Ovary (tissue), 9 donors: ENCODE measurements around the gene TTC39B. TPM values are rescaled to one million over a fixed set of nuclear protein-coding genes. Genes with fewer than 3 reads are reported as not detected.

ENCODE experiments used
- DNase-seq, 5 donors: peaks; one replicate each; pipeline ENCODE4 v3.0.0-alpha.2; 2019 to 2020
- H3K27ac ChIP-seq, 2 donors: fragments of 200-600 bp; one replicate each; pipeline versions ENCODE4 v1.5.1 to v1.8.0; 2019 to 2022
- H3K27me3 ChIP-seq: fragments of 200-600 bp; one replicate; pipeline ENCODE4 v1.8.0; 2022
- H3K36me3 ChIP-seq: fragments of 200-600 bp; sonication (generic); one replicate; pipeline ENCODE4 v1.5.1; 2019
- H3K4me1 ChIP-seq: one replicate; pipeline ENCODE4 v1.8.1; 2013; ENCODE audit warnings: mild to moderate bottlenecking, moderate library complexity; ENCODE audit not compliant: insufficient read depth
- H3K4me3 ChIP-seq: fragments of 200-600 bp; sonication (generic); one replicate; pipeline ENCODE4 v1.5.1; 2017
- H3K9me3 ChIP-seq, 2 donors: fragments of 200-600 bp in 1 of 2; sonication (generic) in 1 of 2; one replicate each; pipeline versions ENCODE4 v1.5.1 to v1.8.1; 2013 to 2019; ENCODE audit warnings: mild to moderate bottlenecking in 1 of 2, moderate library complexity in 1 of 2
- EP300 ChIP-seq: sonication (generic); formaldehyde crosslinking; IDR thresholded peaks from one replicate; pipeline ENCODE4 v1.6.1; 2017; ENCODE audit warnings: antibody characterized with exemption
- POLR2A ChIP-seq: fragments of 450-650 bp; IDR thresholded peaks from one replicate; pipeline ENCODE4 v1.6.1; 2017; ENCODE audit warnings: antibody characterized with exemption, mild to moderate bottlenecking, moderate library complexity
- whole genome bisulfite sequencing, 3 donors: extraction: QIAGEN DNeasy Blood & Tissue Kit in 1 of 3; methylation state at CpG; one replicate each; pipeline versions ENCODE4 v1.1.5 to v1.1.7; 2013 to 2017; 5-methylcytosine and 5-hydroxymethylcytosine counted together
- intact Hi-C, 4 donors: fragments of 100-400 bp; cut with DNase I; formaldehyde crosslinking; loops; one replicate each; pipeline versions ENCODE4 v1.11.0 to v1.15.1; 2022 to 2023
- polyA plus RNA-seq, 2 donors: library from polyadenylated mRNA; stranded (reverse); fragments of 200-250 nt in 1 of 2; fragments of 350-450 nt in 1 of 2; fragmentation: Illumina TruSeq in 1 of 2; extraction: RNeasy Lipid Tissue Mini Kit (QIAGEN cat#74804) in 1 of 2; gene quantifications; one replicate each; pipeline ENCODE4 v1.2.3, GENCODE V29; 2013 to 2014
- total RNA-seq, 7 donors: library from RNA; depleted of rRNA in 2 of 7; stranded (reverse); fragments of >200 nt in 2 of 7; fragmentation: NEBNext Ultra II Directional in 3 of 7; extraction: Animal tissue kit (Norgen Biotek cat#: 25700) in 3 of 7; gene quantifications; one replicate each; pipeline versions ENCODE4 v1.1.0 to v1.2.4, GENCODE V29; 2016 to 2023
- TF ChIP-seq, protein P1 (sequence below), 3 donors: fragments of 450-650 bp in 2 of 3; fragments of 200-600 bp in 1 of 3; IDR thresholded peaks; one replicate each; pipeline versions ENCODE4 v1.5.1 to v1.8.0; 2016 to 2022; ENCODE audit warnings: antibody characterized with exemption in 3 of 3, mild to moderate bottlenecking in 1 of 3
- donor health status: DM: no; HTN: no; CAD: no; lungs with moderate emphysema.
- donor health status: DM: no; HTN: no; CAD: no.
- donor health status: Bipolar disorder and iron deficiency.
- donor health status: DM: yes; HTN: yes; CAD: no.
- donor health status: DM: no; HTN: no; CAD: no.
- donor health status: DM: yes; HTN: yes; CAD: no.

Gene TTC39B
- total and polyA plus RNA-seq, 9 donors = 2.9 to 26.0 (median 11.0) TPM

GRCh38 chr9:15200111-15200510 is 106.9 kb downstream of the TTC39B start:
- Histone ChIP-seq H3K27ac (no peak overlapping the region), H3K4me3 (no peak overlapping the region), H3K27me3 (no peaks in the 10 kb centered on the region), H3K9me3 (no peaks in the 10 kb centered on the region), H3K4me1 (no peaks in the 10 kb centered on the region), H3K36me3 (no peaks in the 10 kb centered on the region)
- no peak for DNase-seq
- WGBS, 3 donors = 95 to 96% (median 96%) methylated on average over 3 of the region's 3 CpGs
- no peak for TF ChIP-seq EP300
- no peak for TF ChIP-seq POLR2A
- TF ChIP-seq, protein P1, sequence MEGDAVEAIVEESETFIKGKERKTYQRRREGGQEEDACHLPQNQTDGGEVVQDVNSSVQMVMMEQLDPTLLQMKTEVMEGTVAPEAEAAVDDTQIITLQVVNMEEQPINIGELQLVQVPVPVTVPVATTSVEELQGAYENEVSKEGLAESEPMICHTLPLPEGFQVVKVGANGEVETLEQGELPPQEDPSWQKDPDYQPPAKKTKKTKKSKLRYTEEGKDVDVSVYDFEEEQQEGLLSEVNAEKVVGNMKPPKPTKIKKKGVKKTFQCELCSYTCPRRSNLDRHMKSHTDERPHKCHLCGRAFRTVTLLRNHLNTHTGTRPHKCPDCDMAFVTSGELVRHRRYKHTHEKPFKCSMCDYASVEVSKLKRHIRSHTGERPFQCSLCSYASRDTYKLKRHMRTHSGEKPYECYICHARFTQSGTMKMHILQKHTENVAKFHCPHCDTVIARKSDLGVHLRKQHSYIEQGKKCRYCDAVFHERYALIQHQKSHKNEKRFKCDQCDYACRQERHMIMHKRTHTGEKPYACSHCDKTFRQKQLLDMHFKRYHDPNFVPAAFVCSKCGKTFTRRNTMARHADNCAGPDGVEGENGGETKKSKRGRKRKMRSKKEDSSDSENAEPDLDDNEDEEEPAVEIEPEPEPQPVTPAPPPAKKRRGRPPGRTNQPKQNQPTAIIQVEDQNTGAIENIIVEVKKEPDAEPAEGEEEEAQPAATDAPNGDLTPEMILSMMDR (IDR thresholded peaks at IDR 0.05) = no peak
- intact Hi-C loops = loop anchor here in 1 of 4 donors (10.0 kb wide), 1 partner anchor 295 kb away; no protein-coding TSS in a partner anchor

DNA sequence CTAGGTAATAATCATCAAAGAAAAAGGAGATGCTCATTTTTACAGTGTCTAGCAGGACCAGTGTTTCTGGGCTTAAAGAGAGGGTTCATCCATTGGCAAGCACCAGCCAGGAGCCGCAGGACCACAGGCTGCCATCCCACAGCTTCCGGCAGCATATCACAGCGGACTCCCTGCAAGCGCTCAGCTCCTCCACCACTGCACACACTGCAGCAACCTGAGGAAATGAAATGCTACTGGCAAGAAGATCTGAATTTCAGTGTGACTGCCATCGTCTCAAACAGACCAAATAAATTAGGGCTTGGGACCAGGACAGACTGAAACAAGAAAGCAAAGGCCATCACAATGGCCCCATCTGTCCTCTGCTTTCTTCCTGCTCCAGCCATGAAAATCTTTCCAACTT is 114.2 kb downstream of the TTC39B start:
- no peaks in the 10 kb centered on the region for H3K36me3 ChIP-seq
- 93 to 98% (median 95%) methylated on average over 5 of the region's 5 CpGs for WGBS, 3 donors

DNA sequence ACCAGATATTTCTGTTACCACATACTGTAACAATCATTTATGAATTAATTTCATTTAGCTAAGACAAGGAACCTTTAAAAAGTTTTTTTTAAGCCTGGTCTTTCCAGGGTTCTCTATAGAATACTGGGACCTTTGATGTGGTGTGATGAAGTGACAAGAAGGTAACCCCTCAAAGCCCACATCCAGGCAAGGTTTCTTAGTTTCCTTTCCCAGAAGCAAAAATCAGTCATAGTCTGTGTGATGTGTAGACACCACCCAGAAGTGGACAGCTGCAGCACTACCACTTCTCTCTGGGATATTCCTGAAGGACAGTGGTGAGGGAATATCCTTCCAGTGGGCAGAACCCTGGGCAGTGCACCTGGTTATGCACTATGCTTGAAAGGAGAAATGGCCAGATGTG is 115.6 kb downstream of the TTC39B start:
- H3K4me3 ChIP-seq = no peak overlapping the region
- H3K27me3 ChIP-seq = no peaks in the 10 kb centered on the region
- H3K9me3 ChIP-seq = no peaks in the 10 kb centered on the region
- no peaks in the 10 kb centered on the region for H3K4me1 ChIP-seq
- intact Hi-C loops = no loop called here
- no peak for TF ChIP-seq EP300
- no peak for TF ChIP-seq POLR2A
- TF ChIP-seq, protein P1 (IDR thresholded peaks at IDR 0.05) = no peak
- H3K27ac ChIP-seq = no peak overlapping the region
- no peak for DNase-seq
- no peaks in the 10 kb centered on the region for H3K36me3 ChIP-seq

More for the DNA sequence above, 114.2 kb downstream of the TTC39B start:
- TF ChIP-seq POLR2A (no peak), EP300 (no peak)
- TF ChIP-seq, protein P1 (IDR thresholded peaks at IDR 0.05) = no peak
- H3K4me3 ChIP-seq = no peak overlapping the region
- intact Hi-C loops = no loop called here
- no peak for DNase-seq
- no peaks in the 10 kb centered on the region for H3K27me3 ChIP-seq
- H3K27ac ChIP-seq = no peak overlapping the region
- H3K4me1 ChIP-seq = no peaks in the 10 kb centered on the region
- no peaks in the 10 kb centered on the region for H3K9me3 ChIP-seq

GRCh38 chr9:15189481-15189880 is 117.5 kb downstream of the TTC39B start:
- 65 to 70% (median 65%) methylated on average over 7 of the region's 7 CpGs for WGBS, 3 donors
- TF ChIP-seq, protein P1 (IDR thresholded peaks at IDR 0.05) = no peak
- TF ChIP-seq POLR2A (no peak), EP300 (no peak)
- no peak for DNase-seq
- Histone ChIP-seq H3K9me3 (no peaks in the 10 kb centered on the region), H3K27ac (no peak overlapping the region), H3K27me3 (no peaks in the 10 kb centered on the region), H3K4me3 (no peak overlapping the region), H3K4me1 (no peaks in the 10 kb centered on the region), H3K36me3 (no peaks in the 10 kb centered on the region)
- intact Hi-C loops = no loop called here

GRCh38 chr9:15187589-15187988 is 119.4 kb downstream of the TTC39B start:
- TF ChIP-seq, protein P1 (IDR thresholded peaks at IDR 0.05) = no peak
- no peak for TF ChIP-seq EP300
- no peak for TF ChIP-seq POLR2A
- Histone ChIP-seq H3K4me3 (no peak overlapping the region), H3K9me3 (no peaks in the 10 kb centered on the region), H3K4me1 (peaks cover 2% of the 10 kb centered on the region), H3K36me3 (no peaks in the 10 kb centered on the region), H3K27me3 (no peaks in the 10 kb centered on the region), H3K27ac (no peak overlapping the region)
- DNase-seq = no peak
- 88 to 98% (median 92%) methylated on average over 1 of the region's 1 CpG for WGBS, 3 donors
- intact Hi-C loops = no loop called here
